ENCODE results near the gene TRAF4.
A peak's percentile ranks its signal among the peaks of the same experiment; 100 is the strongest.

The TRAF4 gene

DNA sequence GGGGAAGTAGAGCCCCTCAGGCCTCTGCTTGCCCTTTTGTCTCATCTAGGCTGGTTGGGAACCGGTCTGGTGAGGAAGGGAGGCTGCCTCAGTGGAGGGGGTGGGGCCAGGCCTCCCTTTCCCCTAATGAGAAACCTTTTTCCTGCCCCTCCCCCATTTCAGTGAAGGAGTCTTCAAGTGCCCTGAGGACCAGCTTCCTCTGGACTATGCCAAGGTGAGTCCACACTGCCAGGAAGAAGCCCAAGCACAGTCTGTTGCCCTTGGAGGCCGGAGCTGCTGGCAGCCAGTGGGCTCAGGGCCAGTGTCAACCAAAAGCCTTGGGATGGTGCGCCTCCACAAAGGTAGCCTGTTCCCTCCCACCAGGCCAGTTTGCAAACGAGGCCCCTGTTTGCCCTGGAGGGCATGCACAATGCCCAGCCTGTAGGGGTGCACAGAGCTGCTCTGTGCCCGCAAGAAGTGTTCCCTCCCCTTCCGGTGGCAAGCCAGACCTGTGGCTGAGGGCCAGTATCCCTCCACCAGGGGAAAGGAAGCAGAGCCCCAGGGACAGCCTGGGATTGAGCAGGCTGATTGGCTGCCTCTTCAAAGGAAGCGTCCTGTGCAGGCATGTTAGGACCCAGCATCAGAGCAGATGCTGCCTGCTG lies 3.4 kb downstream of the TRAF4 start:
- H3K4me3 ChIP-seq (replicated peaks; ENCODE audit: low read depth, low read length), result peak overlapping the region; percentile 72
- no peak for DNase-seq (ENCODE audit: extremely low read depth, low read depth)
- TF ChIP-seq, protein P1, sequence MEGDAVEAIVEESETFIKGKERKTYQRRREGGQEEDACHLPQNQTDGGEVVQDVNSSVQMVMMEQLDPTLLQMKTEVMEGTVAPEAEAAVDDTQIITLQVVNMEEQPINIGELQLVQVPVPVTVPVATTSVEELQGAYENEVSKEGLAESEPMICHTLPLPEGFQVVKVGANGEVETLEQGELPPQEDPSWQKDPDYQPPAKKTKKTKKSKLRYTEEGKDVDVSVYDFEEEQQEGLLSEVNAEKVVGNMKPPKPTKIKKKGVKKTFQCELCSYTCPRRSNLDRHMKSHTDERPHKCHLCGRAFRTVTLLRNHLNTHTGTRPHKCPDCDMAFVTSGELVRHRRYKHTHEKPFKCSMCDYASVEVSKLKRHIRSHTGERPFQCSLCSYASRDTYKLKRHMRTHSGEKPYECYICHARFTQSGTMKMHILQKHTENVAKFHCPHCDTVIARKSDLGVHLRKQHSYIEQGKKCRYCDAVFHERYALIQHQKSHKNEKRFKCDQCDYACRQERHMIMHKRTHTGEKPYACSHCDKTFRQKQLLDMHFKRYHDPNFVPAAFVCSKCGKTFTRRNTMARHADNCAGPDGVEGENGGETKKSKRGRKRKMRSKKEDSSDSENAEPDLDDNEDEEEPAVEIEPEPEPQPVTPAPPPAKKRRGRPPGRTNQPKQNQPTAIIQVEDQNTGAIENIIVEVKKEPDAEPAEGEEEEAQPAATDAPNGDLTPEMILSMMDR (IDR thresholded peaks at IDR 0.05; ENCODE audit: low read depth, low read length, missing control alignments), result no peak

DNA sequence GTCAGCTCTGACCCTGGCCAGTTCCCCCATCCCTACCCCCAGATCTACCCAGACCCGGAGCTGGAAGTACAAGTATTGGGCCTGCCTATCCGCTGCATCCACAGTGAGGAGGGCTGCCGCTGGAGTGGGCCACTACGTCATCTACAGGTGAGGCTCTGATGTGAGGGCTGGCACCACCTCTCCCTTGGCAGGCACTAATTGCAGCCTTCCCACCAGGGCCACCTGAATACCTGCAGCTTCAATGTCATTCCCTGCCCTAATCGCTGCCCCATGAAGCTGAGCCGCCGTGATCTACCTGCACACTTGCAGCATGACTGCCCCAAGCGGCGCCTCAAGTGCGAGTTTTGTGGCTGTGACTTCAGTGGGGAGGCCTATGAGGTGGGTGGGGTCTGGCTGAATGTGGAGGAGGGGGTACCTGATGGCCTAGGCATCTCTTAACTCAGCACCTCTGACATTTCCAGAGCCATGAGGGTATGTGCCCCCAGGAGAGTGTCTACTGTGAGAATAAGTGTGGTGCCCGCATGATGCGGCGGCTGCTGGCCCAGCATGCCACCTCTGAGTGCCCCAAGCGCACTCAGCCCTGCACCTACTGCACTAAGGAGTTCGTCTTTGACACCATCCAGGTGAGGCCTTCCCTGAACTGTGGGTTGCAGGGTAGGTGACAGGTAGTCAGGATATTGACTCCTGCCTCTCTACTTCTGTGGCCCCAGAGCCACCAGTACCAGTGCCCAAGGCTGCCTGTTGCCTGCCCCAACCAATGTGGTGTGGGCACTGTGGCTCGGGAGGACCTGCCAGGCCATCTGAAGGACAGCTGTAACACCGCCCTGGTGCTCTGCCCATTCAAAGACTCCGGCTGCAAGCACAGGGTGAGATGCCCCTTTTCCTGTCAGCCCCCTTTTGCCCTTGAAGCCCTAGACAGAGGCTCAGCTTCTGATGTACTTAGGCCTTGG lies 4.3 kb downstream of the TRAF4 start:
- H3K4me3 ChIP-seq (replicated peaks; ENCODE audit: low read depth, low read length), result no peak overlapping the region

GRCh38 chr17:28748852-28749515 lies 5.2 kb downstream of the TRAF4 start:
- TF ChIP-seq, protein P1 (IDR thresholded peaks at IDR 0.05; ENCODE audit: low read depth, low read length, missing control alignments), result no peak
- DNase-seq (ENCODE audit: extremely low read depth, low read depth), result no peak
- no peak overlapping the region for H3K4me3 ChIP-seq (replicated peaks; ENCODE audit: low read depth, low read length)

More for the DNA sequence above, 4.3 kb downstream of the TRAF4 start:
- DNase-seq (ENCODE audit: extremely low read depth, low read depth), result no peak
- TF ChIP-seq, protein P1 (IDR thresholded peaks at IDR 0.05; ENCODE audit: low read depth, low read length, missing control alignments), result no peak

GRCh38 chr17:28749516-28750177 lies 5.8 kb downstream of the TRAF4 start:
- TF ChIP-seq, protein P1 (IDR thresholded peaks at IDR 0.05; ENCODE audit: low read depth, low read length, missing control alignments), result no peak
- no peak for DNase-seq (ENCODE audit: extremely low read depth, low read depth)
- H3K4me3 ChIP-seq (replicated peaks; ENCODE audit: low read depth, low read length), result no peak overlapping the region

GRCh38 chr17:28750178-28751047 lies 6.6 kb downstream of the TRAF4 start:
- no peak overlapping the region for H3K4me3 ChIP-seq (replicated peaks; ENCODE audit: low read depth, low read length)

More at GRCh38 chr17:28750178-28751047, 6.6 kb downstream of the TRAF4 start:
- peak; percentile 85 for DNase-seq (ENCODE audit: extremely low read depth, low read depth)
- TF ChIP-seq, protein P1 (IDR thresholded peaks at IDR 0.05; ENCODE audit: low read depth, low read length, missing control alignments), result peak; percentile 97

Data from HFF-Myc (cell line).